ENCODE results near the gene WDR13.
"Not testable (repeated sequence)": the region's sequence is repeated elsewhere in the genome, so short reads cannot be mapped to it uniquely, and the experiment has no call there.

Gene WDR13

GRCh38 chrX:48597353-48598264 lies at the start of gene WDR13:
Gene WDR13 (plus strand): TSS chrX:48597492. CDS start chrX:48597997, 505 bp downstream.
- DNase-seq, result peak; percentile 93

DNA sequence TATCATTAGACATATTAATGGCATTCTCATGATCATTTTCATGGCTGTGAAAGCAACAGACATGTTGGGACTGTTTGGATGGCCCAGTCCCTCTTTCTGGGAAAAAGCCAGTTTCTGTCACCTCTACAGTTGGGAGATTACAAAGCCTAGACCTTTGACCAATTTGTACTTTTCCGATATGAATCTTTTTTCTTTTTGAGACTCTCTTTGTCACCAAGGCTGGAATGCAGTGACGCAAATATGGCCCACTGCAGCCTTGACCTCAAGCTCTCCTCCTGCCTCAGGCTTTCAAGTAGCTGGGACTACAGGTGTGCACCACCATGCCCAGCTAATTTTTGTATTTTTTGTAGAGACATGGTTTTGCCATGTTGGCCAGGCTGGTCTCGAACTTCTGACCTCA lies 48.4 kb upstream of the WDR13 start:
- no peak for DNase-seq

GRCh38 chrX:48555731-48556325 lies 41.5 kb upstream of the WDR13 start:
- DNase-seq, result not testable (repeated sequence)

- no peak for DNase-seq
Measured at GRCh38 chrX:48558271-48558670, 39.0 kb upstream of the WDR13 start.

DNA sequence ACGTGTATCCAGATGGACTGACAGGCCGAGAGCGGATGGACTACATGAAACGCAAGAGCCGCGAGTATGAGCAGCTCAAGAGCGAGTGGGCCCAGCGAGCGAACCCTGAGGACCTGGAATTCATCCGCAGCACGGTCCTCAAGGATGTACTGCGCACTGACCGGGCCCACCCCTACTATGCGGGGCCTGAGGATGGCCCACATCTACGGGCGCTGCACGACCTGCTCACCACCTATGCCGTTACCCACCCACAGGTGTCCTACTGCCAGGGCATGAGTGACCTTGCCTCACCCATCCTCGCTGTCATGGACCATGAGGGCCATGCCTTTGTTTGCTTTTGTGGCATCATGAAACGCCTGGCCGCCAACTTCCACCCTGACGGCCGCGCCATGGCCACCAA lies 37.7 kb upstream of the WDR13 start:
- no peak for DNase-seq

DNA sequence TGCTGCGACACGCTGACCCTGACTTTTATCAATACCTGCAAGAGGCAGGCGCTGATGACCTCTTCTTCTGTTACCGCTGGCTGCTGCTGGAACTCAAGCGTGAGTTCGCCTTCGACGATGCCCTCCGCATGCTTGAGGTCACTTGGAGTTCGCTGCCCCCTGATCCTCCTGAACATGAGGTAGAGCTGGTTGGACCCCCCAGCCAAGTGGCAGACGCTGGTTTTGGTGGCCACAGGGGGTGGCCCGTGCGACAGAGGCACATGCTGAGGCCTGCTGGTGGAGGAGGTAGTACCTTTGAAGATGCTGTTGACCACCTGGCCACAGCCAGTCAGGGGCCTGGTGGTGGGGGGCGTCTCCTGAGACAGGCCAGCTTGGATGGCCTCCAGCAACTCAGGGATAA lies 37.2 kb upstream of the WDR13 start:
- no peak for DNase-seq

- no peak for DNase-seq
Measured at GRCh38 chrX:48560681-48561080, 36.6 kb upstream of the WDR13 start.

GRCh38 chrX:48569958-48570357 lies 27.3 kb upstream of the WDR13 start:
- DNase-seq, result no peak

GRCh38 chrX:48573690-48574269 lies 23.5 kb upstream of the WDR13 start:
- DNase-seq, result no peak

DNA sequence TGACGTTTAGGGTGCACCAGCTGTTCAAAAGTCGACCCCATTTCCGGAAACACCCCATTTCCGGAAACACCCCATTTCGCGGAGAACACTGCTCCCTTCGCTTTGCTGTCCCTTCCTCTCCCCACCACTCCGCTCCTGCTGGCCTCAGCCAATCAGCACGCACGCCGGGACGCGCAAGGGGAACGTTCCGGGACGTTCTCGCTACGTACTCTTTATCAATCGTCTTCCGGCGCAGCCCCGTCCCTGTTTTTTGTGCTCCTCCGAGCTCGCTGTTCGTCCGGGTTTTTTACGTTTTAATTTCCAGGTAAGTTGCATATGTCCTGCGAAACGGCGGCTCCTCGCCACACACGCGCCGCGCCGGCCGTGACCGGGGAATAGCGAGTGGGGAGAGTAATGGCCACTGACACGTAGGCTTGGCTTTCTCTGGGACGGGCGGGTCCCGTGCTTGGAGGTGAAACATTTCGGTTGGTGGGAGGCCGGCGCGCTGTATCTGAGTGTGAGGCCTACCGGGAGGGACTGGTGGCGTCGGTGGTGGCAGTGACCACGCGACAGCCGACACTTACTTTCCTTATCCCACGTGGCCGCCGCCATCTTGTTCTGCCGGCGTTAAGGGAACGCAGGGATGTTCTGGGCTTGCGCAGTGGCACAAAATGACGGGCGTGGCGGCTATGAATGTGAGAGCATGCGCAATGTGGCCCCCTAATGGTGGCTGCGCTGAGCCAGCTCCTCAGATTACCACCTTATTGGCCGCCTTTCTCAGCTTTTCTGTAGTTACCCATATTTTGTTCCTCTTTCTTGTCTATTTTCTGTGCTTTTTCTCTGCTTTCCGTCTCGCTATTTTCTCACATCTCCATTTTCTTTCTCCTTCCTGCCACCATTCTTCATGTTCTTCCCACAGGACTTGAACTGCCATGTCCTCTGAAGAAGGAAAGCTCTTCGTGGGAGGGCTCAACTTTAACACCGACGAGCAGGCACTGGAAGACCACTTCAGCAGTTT lies 22.7 kb upstream of the WDR13 start, which contains the start of gene RBM3:
Gene RBM3, plus strand, starts transcription at position 215 of the 997 bp plus-strand sequence. Its CDS starts 697 bp downstream, at position 912.
- peak; percentile 95 for DNase-seq

DNA sequence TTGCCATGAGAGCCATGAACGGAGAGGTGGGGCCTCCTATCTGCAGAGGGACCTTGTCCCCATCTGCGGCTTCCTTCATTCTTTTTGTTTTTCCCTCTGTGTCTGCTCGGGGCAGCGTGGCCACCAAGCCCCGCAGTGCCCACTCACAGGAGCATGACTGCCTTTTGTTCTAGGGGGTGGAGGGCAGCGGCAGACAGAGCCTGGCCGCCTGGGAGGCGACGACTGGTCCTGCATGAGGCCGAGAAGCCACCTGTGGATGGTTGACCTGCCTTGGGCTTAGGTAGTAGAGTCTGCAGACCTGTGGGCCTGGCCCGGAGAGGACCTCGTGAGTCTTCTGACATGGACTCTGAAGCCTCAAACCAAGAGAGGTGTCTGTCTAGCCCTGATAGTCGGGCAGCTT lies 21.6 kb upstream of the WDR13 start:
- no peak for DNase-seq

DNA sequence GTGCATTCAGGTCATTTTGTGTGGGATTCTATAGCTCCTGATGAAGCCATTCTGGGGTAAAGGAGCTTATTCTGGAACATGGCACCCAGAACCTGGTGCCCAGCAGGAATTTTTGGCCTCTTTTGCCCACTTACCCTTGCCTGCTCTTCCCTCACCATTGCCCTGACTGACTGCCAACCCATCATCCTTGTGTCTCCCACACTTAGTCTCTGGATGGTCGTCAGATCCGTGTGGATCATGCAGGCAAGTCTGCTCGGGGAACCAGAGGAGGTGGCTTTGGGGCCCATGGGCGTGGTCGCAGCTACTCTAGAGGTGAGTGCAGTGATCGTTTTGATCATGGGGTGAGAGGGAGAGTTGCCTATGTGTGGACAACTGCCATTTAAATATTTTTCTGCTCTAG lies 21.2 kb upstream of the WDR13 start:
- no peak for DNase-seq

DNA sequence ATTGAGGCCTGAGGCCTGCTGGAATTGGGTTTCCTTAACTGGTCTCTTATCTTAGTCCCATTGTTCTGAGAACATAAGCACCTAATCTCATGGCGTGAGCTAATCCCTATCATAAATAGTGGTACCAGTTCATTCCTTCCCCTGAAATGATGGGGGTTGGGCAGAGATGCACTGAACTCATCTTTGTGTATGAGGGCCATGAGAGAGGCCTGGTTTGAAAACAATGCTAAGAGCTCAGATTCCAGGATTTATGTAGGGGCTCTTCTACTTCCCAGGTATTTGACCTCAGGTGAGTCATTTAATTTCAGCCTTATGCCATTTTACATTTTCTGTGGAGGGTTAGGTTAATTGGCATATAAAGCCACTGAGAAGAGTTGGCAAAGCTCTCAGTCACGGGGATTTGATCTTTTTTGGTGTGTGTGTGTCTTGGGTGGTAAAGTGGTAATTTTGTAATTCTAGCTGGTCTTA lies 18.6 kb upstream of the WDR13 start:
- DNase-seq, result no peak

DNA sequence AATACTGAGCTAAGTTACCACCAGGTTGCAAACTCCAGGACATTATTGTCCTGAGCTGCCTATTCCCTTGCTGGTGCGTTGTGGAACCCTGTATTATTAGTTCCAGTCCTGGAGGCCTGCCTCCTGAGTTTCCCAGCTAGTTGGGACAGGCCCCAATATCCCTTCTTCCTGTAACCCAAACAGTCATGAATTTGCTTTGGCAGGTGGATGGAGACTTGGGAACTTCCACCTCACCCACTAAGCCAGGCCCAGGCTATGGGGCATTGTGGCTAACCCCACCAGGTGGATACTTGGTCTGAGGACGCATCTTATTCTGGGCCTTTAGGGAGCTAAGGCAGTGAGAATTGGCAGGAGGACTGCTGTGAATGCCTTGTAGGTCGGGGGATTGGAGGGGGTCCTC lies 18.0 kb upstream of the WDR13 start:
- DNase-seq, result no peak

DNA sequence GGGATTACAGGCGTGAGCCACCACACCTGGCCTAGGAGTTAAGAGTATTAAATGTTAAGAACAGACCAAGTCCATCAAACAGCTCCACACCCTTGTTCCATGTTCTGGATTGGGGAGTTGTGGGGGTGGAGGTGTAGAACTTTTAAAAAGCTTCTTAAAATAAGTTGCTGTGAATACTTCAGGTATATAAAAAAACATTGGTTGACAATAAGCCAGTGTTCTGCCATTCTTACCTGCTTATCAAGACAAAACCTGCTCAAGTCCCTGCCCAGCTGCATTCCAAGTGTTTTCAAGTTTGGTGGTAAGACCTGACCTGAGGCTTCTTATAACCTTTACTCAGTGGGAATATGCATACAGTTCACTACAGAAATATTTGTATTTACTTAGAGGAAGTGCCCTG lies 16.6 kb upstream of the WDR13 start:
- DNase-seq, result no peak

DNA sequence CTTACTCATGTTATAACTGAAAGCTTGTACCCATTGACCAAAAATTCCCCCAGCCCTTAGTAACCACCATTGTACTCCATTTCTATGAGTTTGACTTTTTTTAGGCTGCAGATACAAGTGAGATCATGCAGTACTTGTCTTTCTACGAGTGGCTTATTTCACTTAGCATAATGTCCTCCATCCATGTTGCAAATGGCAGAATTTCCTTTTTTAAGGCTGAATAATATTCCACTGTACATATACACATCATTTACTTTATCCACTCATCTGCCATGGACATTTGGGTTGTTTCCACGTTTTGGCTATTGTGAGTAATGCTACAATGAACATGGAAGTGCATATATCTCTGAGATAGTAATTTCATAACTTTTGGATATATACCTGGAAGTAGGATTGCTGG lies 12.6 kb upstream of the WDR13 start:
- DNase-seq, result no peak

- no peak for DNase-seq
Measured at GRCh38 chrX:48589482-48590162, 7.7 kb upstream of the WDR13 start.

DNA sequence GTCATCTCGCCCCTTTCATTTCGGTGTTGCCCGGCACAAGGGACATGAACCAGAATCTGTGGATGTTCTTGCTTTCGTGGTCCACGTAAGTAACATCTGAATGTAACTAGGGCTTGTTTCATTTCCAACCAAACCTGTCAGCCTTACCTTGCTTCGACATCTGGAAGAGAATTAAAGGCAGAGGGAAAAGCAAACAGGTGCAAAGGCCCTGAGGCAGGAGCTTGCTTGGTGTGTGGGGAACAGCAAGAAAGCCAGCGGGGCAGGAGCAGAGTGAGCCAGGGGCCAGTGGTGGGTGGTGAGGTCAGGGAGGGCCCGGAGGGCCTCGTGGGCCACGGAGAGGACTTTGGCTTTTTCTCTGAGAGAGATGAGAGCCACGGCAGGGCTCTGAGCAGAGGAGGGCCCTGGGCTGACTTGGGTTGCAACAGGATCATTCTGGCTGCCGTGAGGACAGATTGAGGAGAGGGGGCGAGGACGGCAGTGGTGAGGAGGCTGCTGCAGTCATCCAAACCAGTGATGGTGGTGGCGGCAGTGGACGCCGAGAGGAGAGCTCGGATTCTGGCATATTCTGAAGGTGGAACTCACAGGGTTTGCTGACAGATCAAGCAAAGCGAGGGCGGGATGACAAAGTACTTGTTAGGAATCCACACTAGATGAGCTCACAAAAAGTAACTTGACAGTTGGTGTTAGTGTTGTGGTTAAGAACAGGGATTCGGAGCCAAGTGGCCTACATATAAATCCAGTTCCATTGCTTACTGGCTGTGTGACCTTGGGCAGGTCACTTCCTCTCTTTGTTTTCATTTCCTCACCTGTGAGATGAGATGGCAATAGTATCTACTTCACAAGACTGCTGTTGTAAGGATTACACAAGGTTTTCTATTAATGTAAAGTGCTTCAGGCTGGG lies 6.8 kb upstream of the WDR13 start:
- no peak for DNase-seq

DNA sequence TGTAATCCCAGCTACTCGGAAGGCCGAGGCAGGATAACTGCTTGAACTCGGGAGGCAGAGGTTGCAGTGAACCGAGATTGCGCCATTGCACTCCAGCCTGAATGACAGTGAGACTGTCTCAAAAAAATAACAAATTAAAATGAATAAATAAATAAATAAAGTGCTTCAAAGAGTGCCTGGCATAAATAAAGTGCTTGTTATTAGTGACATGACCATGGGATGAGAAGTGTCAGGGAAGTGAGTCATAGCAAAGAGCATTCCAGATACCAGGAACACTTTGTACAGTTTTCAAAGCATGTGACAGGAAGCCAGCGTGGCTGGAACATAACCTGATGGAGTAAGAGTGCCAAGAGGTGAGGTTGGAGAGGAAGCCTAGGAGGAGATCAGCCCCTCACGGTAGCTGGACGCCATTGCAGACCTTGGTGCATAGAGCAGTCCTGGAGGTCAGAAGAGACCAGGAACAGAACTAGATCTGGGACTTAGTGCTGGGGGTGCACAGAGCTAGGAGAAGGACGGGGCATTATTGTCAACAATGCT lies 6.0 kb upstream of the WDR13 start:
- no peak for DNase-seq

- DNase-seq, result no peak
Measured at GRCh38 chrX:48592971-48593370, 4.3 kb upstream of the WDR13 start.

- DNase-seq, result no peak
Measured at GRCh38 chrX:48595929-48596328, 1.4 kb upstream of the WDR13 start.

All from CD4-positive, alpha-beta T cell treated with Interleukin-12 subunit alpha and Interleukin-12 subunit beta, for 1 hour (primary cell).